OCI-LY7 (cell line): Measurements from ENCODE around the gene APOC4. TPM values are rescaled to one million over a fixed set of nuclear protein-coding genes. Genes with fewer than 3 reads are reported as not detected.

Experiments used
- Bru-seq: library from RNA; stranded (reverse); fragments of 400-500 nt; gene quantifications from one replicate; lab custom pipeline; 2021; lab: Mats Ljungman, UMichigan
- BruChase-seq, 2 experiments: library from RNA; stranded (reverse); fragments of 400-500 nt; gene quantifications; one replicate each; lab custom pipeline; 2021; lab: Mats Ljungman, UMichigan
- BruUV-seq: library from RNA; stranded (reverse); fragments of 400-500 nt; replicated peaks from 2 replicates; lab custom pipeline; 2021; lab: Mats Ljungman, UMichigan
- CTCF ChIA-PET: fragments of 300-600 bp; sonication (Branson Sonifier 250); formaldehyde crosslinking; loops from one replicate; lab custom pipeline; 2022; ENCODE audit warnings: antibody characterized with exemption; ENCODE audit not compliant: unreplicated experiment; lab: Charles Lee
- POLR2A ChIA-PET: fragments of 300-600 bp; sonication (Branson Sonifier 250); formaldehyde crosslinking; loops from one replicate; lab custom pipeline; 2022; ENCODE audit warnings: antibody characterized with exemption; lab: Charles Lee
- DNase-seq: peaks from one replicate; pipeline ENCODE4 v3.0.0-alpha.2; 2015; ENCODE audit warnings: low spot score
- H2AFZ ChIP-seq: fragments of 200-600 bp; sonication (generic), shearing (Covaris generic); 2 replicates; pipeline ENCODE4 v1.6.1; 2014; ENCODE audit warnings: mild to moderate bottlenecking, antibody characterized with exemption, low read length, moderate library complexity
- H3K27ac ChIP-seq: fragments of 200-600 bp; sonication (generic); 2 replicates; pipeline ENCODE4 v1.5.1; 2014; ENCODE audit warnings: mixed run types, low read depth, mild to moderate bottlenecking, moderate library complexity, low read length, inconsistent platforms; ENCODE audit not compliant: poor library complexity, severe bottlenecking
- H3K36me3 ChIP-seq: fragments of 200-600 bp; sonication (generic); 2 replicates; pipeline ENCODE4 v1.6.1; 2014; ENCODE audit warnings: mild to moderate bottlenecking, antibody characterized with exemption, low read length, moderate library complexity, mixed read lengths; ENCODE audit not compliant: insufficient read depth
- H3K4me1 ChIP-seq: fragments of 200-600 bp; sonication (generic); 2 replicates; pipeline ENCODE4 v1.5.1; 2014; ENCODE audit warnings: mild to moderate bottlenecking, low read length; ENCODE audit not compliant: insufficient read depth, poor library complexity, severe bottlenecking
- H3K4me2 ChIP-seq: fragments of 200-600 bp; sonication (generic); 2 replicates; pipeline ENCODE4 v1.6.1; 2014; ENCODE audit warnings: mild to moderate bottlenecking, low read length
- H3K4me3 ChIP-seq: fragments of 200-600 bp; sonication (generic); 2 replicates; pipeline ENCODE4 v1.5.1; 2014; ENCODE audit warnings: mild to moderate bottlenecking, low read depth, low read length; ENCODE audit not compliant: poor library complexity, severe bottlenecking
- H3K79me2 ChIP-seq: fragments of 200-600 bp; sonication (generic); 2 replicates; pipeline ENCODE4 v1.6.1; 2016; ENCODE audit warnings: low read depth, mild to moderate bottlenecking, low read length, moderate library complexity, mixed read lengths; ENCODE audit not compliant: insufficient read depth
- H3K9me2 ChIP-seq: fragments of 200-600 bp; sonication (generic); 2 replicates; pipeline ENCODE4 v1.6.1; 2016; ENCODE audit warnings: mild to moderate bottlenecking, low read length, mixed read lengths; ENCODE audit not compliant: insufficient read depth
- H3K9me3 ChIP-seq: fragments of 200-600 bp; sonication (generic); 2 replicates; pipeline ENCODE4 v1.6.1; 2014; ENCODE audit warnings: mild to moderate bottlenecking, mixed run types, low read length, mixed read lengths
- H4K20me1 ChIP-seq: fragments of 200-600 bp; sonication (generic); 2 replicates; pipeline ENCODE4 v1.6.1; 2014; ENCODE audit warnings: mild to moderate bottlenecking, antibody characterized with exemption, low read length, moderate library complexity, mixed read lengths; ENCODE audit not compliant: insufficient read depth
- CTCF ChIP-seq: fragments of 200-600 bp; sonication (generic); conservative IDR thresholded peaks from 2 replicates; pipeline ENCODE4 v1.5.1; 2014; ENCODE audit warnings: mild to moderate bottlenecking, antibody characterized with exemption, low read length, moderate library complexity, mixed read lengths
- EZH2phosphoT487 ChIP-seq: fragments of 200-600 bp; sonication (generic); IDR thresholded peaks from 2 replicates; pipeline ENCODE4 v1.6.1; 2018; ENCODE audit warnings: low read depth, borderline replicate concordance, mild to moderate bottlenecking, mixed run types, antibody characterized with exemption, low read length, moderate library complexity, mixed read lengths
- intact Hi-C: fragments of 100-400 bp; cut with micrococcal nuclease; formaldehyde crosslinking; loops from one replicate; pipeline ENCODE4 v1.10.0; 2022; ENCODE audit not compliant: unreplicated experiment
- long read RNA-seq: library from polyadenylated mRNA; stranded (forward); transcript quantifications from one replicate; pipeline ENCODE4 v2.0.0, GENCODE V29; 2022
- total RNA-seq, 2 experiments: library from RNA; depleted of rRNA in 1 of 2; stranded (reverse); fragments of >200 nt in 1 of 2; shearing (Covaris generic) in 1 of 2; gene quantifications; 2 replicates each; pipeline ENCODE4 v1.2.3, GENCODE V29; 2014 to 2022

APOC4 gene, protein sequence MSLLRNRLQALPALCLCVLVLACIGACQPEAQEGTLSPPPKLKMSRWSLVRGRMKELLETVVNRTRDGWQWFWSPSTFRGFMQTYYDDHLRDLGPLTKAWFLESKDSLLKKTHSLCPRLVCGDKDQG
- total RNA-seq (2014; rRNA removed; shearing (Covaris generic)): not detected in 2 replicates
- not detected in 2 replicates for total RNA-seq (2022)
- not detected for Bru-seq, nascent RNA
- not detected for BruChase-seq, experiment 1, labeled RNA remaining after a 6-hour chase
- BruChase-seq, experiment 2, labeled RNA remaining after a 2-hour chase: percentile 24 among the genes with signal in this experiment
- long read RNA-seq: 0 reads

DNA sequence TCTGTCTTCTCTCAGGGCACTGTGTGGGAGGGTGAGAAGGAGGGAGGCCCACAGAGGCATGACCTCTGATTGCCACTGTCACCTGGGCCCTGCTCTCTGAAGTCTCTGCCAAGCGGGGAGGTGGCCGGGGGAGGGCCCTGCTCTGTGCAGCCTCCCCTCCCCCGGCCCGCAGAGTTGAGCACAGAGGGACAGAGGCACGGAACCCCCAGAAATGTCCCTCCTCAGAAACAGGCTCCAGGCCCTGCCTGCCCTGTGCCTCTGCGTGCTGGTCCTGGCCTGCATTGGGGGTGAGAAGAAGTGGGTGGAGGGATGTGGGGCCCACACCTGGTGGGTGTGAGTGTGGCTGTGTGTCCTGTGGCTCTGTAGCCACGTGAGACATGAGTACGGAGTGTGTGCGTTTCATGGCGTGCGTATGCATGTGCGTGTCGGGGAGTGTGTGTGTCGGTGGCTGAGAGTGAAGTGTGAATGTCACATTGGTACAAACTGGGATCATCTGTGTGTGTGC, at the start of gene APOC4:
APOC4 (plus strand) TSS at position 171 of the 505 bp plus-strand sequence; CDS start at position 212, 41 bp downstream.
- intact Hi-C loops: no loop called here
- Histone ChIP-seq H4K20me1 (no peaks in the 10 kb centered on the region), H3K9me3 (no peaks in the 10 kb centered on the region), H3K36me3 (no peaks in the 10 kb centered on the region), H3K4me3 (no peak within 1 kb of the TSS), H3K79me2 (no peaks in the 10 kb centered on the region), H3K9me2 (no peaks in the 10 kb centered on the region), H3K4me2 (no peak within 1 kb of the TSS), H2AFZ (no peak within 1 kb of the TSS), H3K27ac (no peak within 1 kb of the TSS), H3K4me1 (peaks cover 24% of the 10 kb centered on the region)
- ChIA-PET POLR2A (no interaction called here), CTCF (no interaction called here)
- BruUV-seq: no TSS peak
- no peak for DNase-seq
- TF ChIP-seq CTCF: no peak
- TF ChIP-seq EZH2phosphoT487: no peak

DNA sequence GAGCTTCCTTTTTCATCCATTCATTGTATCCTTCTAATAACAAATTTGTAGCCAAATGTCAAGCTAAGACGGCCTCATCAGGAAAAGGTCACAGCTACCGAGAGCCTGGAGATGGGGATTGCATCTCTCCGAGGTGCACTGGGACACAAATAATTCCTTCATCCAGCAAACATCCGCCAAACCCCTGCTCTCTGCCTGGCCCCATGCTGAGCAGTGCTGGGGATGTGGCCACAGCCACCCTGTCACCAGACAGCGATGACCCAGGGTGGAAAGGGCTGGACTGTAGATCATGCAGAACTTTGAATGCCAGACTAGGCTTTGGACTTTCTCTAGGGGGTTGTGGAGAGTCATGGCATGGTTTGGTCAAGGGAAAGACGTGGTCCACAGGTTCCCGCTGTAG, 49.1 kb upstream of the APOC4 start:
- peaks cover 11% of the 10 kb centered on the region for H4K20me1 ChIP-seq
- H3K36me3 ChIP-seq: peaks cover 64% of the 10 kb centered on the region
- H2AFZ ChIP-seq: no peak overlapping the region
- no peaks in the 10 kb centered on the region for H3K9me3 ChIP-seq
- peaks cover 29% of the 10 kb centered on the region for H3K79me2 ChIP-seq
- DNase-seq: no peak
- no peak overlapping the region for H3K27ac ChIP-seq
- ChIA-PET CTCF (no interaction called here), POLR2A (no interaction called here)
- intact Hi-C loops: loop anchor here (5.0 kb wide), 1 partner anchor 64 kb away; the partner anchor contains the start of gene CLPTM1
- H3K4me3 ChIP-seq: peak overlapping the region; percentile 100
- H3K4me2 ChIP-seq: peak overlapping the region; percentile 90
- H3K9me2 ChIP-seq: no peaks in the 10 kb centered on the region
- BruUV-seq: no TSS peak
- peaks cover 18% of the 10 kb centered on the region for H3K4me1 ChIP-seq
- TF ChIP-seq CTCF: no peak
- no peak for TF ChIP-seq EZH2phosphoT487
